ENCODE measurements around the gene DEFB123.

GRCh38 chr20:31488115-31488514 lies 47.7 kb downstream of the DEFB123 start:
- TF ChIP-seq POLR2A (IDR thresholded peaks at IDR 0.05) = no peak
- TF ChIP-seq CTCF (IDR thresholded peaks at IDR 0.05 in 4 of 5, conservative IDR thresholded peaks at IDR 0.05 in 1 of 5) = no peak

Data from gastrocnemius medialis (tissue), 4 donors.